OCI-LY3 (cell line): Measurements from ENCODE around the gene RDH11.
A peak's percentile ranks its signal among the peaks of the same experiment; 100 is the strongest.

ENCODE experiments used
- EZH2phosphoT487 ChIP-seq: fragments of 200-600 bp; shearing (Covaris generic); IDR thresholded peaks from 2 replicates; pipeline ENCODE4 v1.6.1; 2018; ENCODE audit warnings: antibody characterized with exemption, mixed run types, low read depth
- TF ChIP-seq, protein P1 (sequence below): fragments of 200-600, 300-600 bp; sonication (generic); IDR thresholded peaks from 2 replicates; pipeline ENCODE4 v1.5.1; 2014; ENCODE audit warnings: antibody characterized with exemption, low read length, low read depth

DNA sequence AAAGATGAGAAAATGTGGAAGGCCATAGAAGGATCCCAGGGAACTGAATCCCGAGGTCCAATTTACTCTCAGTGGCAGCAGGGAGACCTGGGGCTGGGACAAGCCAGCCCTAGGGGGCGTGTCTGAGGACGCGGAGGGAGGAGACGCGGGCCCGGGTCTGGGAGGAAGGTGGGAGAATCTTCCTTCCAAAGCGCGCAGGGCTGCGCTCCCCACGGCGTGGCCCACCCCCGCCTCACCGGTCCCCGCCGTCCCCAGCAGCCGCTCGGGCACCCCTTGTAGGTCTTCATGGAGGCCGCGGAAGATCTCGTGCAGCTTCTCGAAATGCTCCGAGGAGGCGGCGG is 21.5 kb downstream of the RDH11 start:
- TF ChIP-seq, protein P1, sequence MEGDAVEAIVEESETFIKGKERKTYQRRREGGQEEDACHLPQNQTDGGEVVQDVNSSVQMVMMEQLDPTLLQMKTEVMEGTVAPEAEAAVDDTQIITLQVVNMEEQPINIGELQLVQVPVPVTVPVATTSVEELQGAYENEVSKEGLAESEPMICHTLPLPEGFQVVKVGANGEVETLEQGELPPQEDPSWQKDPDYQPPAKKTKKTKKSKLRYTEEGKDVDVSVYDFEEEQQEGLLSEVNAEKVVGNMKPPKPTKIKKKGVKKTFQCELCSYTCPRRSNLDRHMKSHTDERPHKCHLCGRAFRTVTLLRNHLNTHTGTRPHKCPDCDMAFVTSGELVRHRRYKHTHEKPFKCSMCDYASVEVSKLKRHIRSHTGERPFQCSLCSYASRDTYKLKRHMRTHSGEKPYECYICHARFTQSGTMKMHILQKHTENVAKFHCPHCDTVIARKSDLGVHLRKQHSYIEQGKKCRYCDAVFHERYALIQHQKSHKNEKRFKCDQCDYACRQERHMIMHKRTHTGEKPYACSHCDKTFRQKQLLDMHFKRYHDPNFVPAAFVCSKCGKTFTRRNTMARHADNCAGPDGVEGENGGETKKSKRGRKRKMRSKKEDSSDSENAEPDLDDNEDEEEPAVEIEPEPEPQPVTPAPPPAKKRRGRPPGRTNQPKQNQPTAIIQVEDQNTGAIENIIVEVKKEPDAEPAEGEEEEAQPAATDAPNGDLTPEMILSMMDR = peak; percentile 31
- TF ChIP-seq EZH2phosphoT487 = no peak
